ENCODE results near the gene ARHGAP20.

GRCh38 chr11:110720431-110721275 lies 8.4 kb upstream of the ARHGAP20 start:
- TF ChIP-seq MXI1 (IDR thresholded peaks at IDR 0.05; ENCODE audit: borderline replicate concordance, low read depth, low read length) (no peak), CTCF (conservative IDR thresholded peaks at IDR 0.05; ENCODE audit: low read depth, low read length) (no peak), RAD21 (IDR thresholded peaks at IDR 0.05; ENCODE audit: low read length) (no peak), POLR2A (IDR thresholded peaks at IDR 0.05; ENCODE audit: low read depth, low read length) (no peak), USF2 (IDR thresholded peaks at IDR 0.05; ENCODE audit: low read depth, low read length) (no peak), NFE2L2 (IDR thresholded peaks at IDR 0.05; ENCODE audit: low read depth, low read length) (no peak), MAFK (IDR thresholded peaks at IDR 0.05; ENCODE audit: low read depth, low read length) (no peak), RFX5 (IDR thresholded peaks at IDR 0.05; ENCODE audit: low read depth, low read length) (no peak), BHLHE40 (IDR thresholded peaks at IDR 0.05; ENCODE audit: low read depth, low read length) (no peak), CHD1 (IDR thresholded peaks at IDR 0.05; ENCODE audit: low read depth, low read length) (no peak)
